GM20431 (cell line): ENCODE results near the gene EPN1.

Source experiments
- in situ Hi-C: fragments of 300-500 bp; cut with MseI, MboI; formaldehyde crosslinking; loops from one replicate; pipeline ENCODE4 v1.15.0; 2020; ENCODE audit warnings: low sequenced_read_pairs; ENCODE audit not compliant: unreplicated experiment

Gene EPN1

GRCh38 chr19:55645512-55645881 lies 29.5 kb upstream of the EPN1 start:
- in situ Hi-C loops, result no loop called here

- in situ Hi-C loops, result no loop called here
Measured at GRCh38 chr19:55646889-55647731, 27.9 kb upstream of the EPN1 start.

GRCh38 chr19:55647732-55648584 lies 27.1 kb upstream of the EPN1 start, which contains the start of gene CCDC106:
Gene CCDC106, plus strand, starts transcription at chr19:55648212. Its CDS starts 835 bp downstream, at chr19:55649047.
- in situ Hi-C loops, result no loop called here

GRCh38 chr19:55648585-55649267 lies 26.3 kb upstream of the EPN1 start:
- in situ Hi-C loops, result no loop called here

GRCh38 chr19:55649268-55650125 lies 25.5 kb upstream of the EPN1 start:
- in situ Hi-C loops, result no loop called here

- in situ Hi-C loops, result no loop called here
Measured at GRCh38 chr19:55650126-55650557, 24.9 kb upstream of the EPN1 start.

GRCh38 chr19:55650602-55651230 lies 24.3 kb upstream of the EPN1 start:
- in situ Hi-C loops, result no loop called here

- in situ Hi-C loops, result no loop called here
Measured at GRCh38 chr19:55651236-55651635, 23.8 kb upstream of the EPN1 start.

- in situ Hi-C loops, result no loop called here
Measured at GRCh38 chr19:55652311-55653128, 22.5 kb upstream of the EPN1 start.

GRCh38 chr19:55653651-55654322 lies 21.2 kb upstream of the EPN1 start:
- in situ Hi-C loops, result no loop called here

- in situ Hi-C loops, result no loop called here
Measured at GRCh38 chr19:55654323-55654867, 20.6 kb upstream of the EPN1 start.

GRCh38 chr19:55654868-55655647 lies 20.0 kb upstream of the EPN1 start, which contains the start of gene U2AF2:
Gene U2AF2, plus strand, starts transcription at chr19:55655035. Its CDS starts 70 bp downstream, at chr19:55655105.
- in situ Hi-C loops, result no loop called here

GRCh38 chr19:55655648-55656040 lies 19.4 kb upstream of the EPN1 start:
- in situ Hi-C loops, result no loop called here

GRCh38 chr19:55656552-55656951 lies 18.5 kb upstream of the EPN1 start:
- in situ Hi-C loops, result no loop called here

GRCh38 chr19:55656988-55657747 lies 17.9 kb upstream of the EPN1 start:
- in situ Hi-C loops, result no loop called here
